ENCODE results near the gene ABCA2.
"Not testable (repeated sequence)": the region's sequence is repeated elsewhere in the genome, so short reads cannot be mapped to it uniquely, and the experiment has no call there.

Gene ABCA2

DNA sequence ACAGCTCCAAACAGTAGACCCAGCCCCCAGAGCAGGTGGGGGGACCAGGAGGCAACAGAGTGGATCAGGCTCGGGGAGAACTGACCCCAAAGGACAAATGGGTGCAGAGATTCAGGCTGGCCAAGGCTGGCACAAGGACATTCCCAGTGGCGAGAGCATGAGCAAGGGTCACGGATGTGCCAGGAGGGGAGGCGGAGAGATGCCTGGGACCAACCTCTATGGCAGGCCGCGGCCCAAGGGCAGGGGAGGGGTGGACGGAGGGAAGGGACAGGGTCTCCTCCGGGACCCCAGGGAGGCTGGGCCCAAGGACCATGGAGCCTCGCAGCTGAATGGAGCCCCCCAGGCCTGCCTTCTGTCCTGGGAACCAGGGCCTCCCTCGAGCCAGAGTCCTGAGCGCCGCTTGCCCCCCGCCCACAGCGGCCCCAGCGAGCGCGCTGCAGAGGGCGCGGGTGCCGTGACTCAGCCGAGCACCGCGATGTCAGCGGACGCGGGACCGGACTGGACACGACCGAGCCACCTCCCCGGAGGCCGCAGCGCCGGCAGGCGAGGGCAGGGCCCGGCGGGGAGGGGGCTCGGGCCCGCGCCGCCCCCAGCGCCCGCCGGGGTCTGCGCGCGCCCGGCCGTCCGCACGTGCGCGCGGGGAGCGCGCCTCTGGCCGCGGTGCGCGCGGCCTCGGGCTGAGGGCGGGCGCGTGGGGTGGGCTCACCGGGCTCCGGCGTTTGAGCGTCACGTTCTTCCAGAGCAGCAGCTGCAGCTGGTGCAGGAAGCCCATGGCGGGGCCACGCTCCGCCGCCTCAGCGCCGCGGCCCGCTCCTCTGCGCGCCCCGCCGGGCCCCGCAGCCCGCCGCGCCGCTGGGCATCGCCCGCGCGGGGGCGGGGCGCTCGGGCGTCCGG, at the start of gene ABCA2:
Gene ABCA2 (minus strand): TSS at position 869 of the 894 bp plus-strand sequence. CDS start 97 bp downstream, at position 772.
- DNase-seq: no peak

- no peak for DNase-seq
Measured at GRCh38 chr9:137077010-137077747, 49.1 kb upstream of the ABCA2 start, which contains the start of gene UAP1L1. Gene UAP1L1, plus strand, starts transcription at chr9:137077517. Its CDS starts 16 bp downstream, at chr9:137077533.

GRCh38 chr9:137076636-137077009, 48.6 kb upstream of the ABCA2 start:
- no peak for DNase-seq

DNA sequence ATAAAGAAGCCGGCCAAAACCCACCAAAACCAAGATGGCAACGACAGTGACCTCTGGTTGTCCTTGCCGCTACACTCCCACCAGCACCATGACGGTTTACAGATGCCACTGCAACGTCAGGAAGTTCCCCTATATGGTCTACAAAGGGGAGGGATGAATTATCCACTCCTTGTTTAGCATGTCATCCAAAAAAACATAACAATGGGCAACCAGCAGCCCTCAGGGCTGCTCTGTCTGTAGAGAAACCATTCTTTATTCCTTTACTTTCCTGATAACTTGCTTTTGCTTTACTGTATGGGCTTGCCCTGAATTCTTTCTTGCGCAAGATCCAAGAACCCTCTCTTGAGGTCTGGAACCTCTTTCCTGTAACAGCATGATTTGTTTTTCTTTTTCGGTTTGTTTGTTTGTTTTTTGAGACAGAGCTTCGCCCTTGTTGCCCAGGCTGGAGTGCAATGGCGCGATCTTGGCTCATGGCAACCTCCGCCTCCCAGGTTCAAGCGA, 47.3 kb upstream of the ABCA2 start:
- DNase-seq: no peak

DNA sequence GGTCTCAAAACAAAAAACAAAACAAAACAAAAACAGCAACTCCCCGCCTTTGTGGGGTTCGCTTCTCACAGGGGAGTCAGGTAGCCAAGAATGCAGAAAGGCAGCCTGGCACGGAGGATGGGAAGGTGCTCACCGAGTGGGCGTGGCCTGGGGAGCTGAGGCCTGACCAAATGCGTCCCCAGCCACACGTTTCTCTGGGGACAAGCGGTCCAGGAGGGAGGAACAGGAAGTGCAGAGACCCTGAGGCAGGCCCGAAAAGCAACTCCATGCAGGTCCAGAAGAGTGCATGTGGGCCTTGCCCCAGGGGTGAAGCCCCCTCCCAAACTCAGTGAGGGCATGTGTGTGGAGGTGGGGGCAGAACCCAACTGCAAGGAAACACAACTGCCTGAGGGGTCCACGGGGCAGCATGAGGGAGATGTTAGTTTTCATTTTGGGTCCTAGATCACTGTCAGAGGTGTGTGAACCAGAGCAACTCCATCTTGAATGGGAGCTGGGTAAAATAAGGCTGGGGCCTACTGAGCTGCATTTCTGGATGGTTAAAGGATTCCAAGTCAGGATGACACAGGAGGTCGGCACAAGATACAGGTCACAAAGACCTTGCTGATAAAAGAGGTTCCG, 46.7 kb upstream of the ABCA2 start:
- no peak for DNase-seq

DNA sequence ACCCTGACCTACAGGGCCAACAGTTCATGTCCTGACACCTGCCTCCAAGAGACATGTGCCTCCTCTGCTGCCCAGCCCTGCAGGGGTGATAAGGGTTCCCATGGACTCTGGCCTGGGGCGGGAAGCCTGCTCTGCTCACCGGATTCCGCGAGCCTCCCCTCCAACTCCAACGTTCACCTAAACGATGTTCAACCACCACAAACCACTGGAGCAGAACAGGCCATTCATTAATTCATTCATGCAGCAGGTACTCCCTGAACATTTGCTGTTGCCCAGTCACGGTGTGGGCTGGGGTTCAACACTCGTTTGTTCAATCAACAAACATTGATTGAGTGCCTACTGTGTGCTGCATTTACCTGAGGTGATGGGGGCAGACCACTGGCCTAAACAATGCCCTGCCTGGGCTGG, 46.0 kb upstream of the ABCA2 start:
- no peak for DNase-seq

DNA sequence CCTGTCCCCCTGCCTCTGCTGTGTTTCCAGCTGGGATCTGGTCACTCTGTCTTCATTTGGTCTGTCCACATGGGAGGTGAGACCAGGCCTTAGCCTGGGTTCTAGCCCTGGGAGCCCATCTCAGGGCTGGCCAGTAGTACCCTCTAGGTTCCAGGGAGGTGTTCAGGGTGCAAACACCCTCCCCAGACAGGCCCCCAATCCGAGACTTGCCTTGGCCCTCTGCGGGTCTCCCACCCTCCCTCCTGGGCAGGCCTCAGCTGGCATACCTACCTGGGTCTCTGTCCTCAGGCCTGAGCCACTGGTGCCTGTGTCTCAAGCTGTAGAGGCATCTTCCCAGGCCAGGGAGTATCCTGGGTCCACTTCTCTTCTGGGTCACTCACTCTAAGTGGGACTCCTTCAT, 43.2 kb upstream of the ABCA2 start:
- DNase-seq: no peak

- DNase-seq: peak; percentile 88
Measured at GRCh38 chr9:137070906-137071275, 42.9 kb upstream of the ABCA2 start.

DNA sequence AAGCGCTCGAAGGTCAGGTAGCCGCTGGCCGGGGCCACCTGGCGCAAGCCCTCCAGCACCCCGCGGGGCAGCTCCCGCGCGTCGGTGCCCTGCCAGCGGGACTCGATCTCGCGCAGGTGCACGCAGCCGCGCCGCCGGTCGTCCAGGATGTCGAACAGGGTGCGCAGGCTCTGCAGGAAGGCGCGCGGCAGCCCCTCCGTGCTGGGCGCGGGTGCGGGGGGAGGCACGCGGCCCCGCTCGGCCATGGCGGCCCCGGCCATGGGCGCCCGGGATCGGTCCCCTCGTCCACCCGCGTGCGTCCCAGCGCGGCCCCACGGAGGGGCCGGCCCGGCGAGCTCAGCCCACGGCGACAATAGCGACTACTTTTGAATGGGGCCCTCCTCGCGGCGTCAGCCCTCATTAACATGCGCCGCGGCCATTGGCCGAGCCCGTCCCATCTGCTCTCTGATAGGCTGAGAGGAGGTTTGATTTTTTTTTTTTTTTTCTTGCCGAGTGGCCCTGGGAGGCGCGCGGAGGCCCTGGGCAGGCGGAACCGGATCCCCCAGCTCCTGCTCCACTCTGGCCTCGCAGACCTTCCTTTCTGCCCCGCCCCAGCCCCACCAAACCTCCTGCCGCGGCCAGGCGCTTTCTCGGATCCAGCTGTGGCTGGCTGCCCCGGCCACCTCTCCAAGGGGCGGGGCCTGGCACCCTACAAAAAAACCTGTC, 42.3 kb upstream of the ABCA2 start, which contains the start of gene SAPCD2:
Gene SAPCD2 (minus strand): TSS at position 357 of the 705 bp plus-strand sequence. CDS start 97 bp downstream, at position 260.
- peak; percentile 91 for DNase-seq

DNA sequence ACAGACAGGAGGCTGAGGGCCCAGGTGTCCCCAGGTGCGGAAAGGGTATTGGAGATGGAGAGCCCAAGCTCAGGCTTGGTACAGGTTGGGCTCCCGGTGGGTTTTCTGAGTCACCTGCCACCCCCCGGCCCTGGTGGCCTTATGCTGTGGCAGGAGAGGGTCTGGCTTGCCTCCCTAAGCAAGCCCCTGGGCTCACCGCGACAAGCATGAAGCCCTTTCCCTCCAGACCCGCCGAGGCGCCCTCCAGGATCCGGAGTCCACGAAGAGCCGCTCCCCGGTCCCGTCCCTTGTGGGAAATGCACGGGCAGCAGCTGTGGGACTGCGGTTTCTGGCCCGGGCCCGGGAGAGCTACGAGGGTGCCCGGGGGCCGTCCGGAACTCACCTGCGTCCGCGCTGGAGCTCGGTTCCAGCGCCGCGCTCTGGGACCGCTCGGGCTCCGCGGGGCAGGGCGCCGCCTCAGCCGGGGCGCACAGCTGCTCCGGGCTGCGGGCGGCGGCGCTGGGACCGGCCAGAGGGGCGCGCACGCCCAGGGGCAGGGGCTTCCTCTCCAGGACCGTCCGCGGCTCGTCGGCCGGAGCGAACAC, 41.6 kb upstream of the ABCA2 start:
- DNase-seq: no peak

- DNase-seq: no peak
Measured at GRCh38 chr9:137068539-137069507, 40.8 kb upstream of the ABCA2 start.

DNA sequence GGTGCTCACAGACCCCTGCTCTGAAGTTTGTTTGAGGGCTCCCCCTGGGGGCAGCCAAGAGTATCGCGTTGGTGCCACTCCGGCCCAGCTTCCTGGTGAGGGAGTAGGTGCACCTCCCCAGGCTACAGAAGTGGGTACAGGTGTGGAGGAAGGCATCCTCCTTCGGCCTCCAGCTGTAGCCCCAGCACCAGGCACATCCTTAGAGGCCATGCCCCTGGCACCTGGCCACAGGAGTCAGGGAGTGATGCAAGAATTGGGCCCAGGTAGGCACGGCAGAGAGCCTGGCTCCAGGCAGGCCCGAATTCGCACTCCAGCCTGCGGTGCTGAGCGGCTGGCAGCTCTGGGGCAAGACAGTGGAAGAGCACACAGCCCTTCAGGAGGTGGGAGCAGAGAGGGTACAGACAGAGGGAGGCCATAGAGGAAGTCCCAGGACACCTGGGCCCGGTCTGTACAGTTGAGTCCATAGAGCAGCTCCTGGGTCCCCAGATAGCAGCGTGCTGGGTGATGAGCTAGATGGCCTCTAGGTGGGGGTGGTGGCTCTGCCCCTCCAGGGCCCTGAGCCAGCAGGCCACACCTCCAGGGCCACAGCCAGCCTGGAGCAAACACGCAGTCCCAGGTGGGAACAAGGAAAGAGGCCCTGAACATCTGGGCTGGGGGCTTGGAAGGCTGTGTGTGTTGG, 40.0 kb upstream of the ABCA2 start:
- peak; percentile 74 for DNase-seq

DNA sequence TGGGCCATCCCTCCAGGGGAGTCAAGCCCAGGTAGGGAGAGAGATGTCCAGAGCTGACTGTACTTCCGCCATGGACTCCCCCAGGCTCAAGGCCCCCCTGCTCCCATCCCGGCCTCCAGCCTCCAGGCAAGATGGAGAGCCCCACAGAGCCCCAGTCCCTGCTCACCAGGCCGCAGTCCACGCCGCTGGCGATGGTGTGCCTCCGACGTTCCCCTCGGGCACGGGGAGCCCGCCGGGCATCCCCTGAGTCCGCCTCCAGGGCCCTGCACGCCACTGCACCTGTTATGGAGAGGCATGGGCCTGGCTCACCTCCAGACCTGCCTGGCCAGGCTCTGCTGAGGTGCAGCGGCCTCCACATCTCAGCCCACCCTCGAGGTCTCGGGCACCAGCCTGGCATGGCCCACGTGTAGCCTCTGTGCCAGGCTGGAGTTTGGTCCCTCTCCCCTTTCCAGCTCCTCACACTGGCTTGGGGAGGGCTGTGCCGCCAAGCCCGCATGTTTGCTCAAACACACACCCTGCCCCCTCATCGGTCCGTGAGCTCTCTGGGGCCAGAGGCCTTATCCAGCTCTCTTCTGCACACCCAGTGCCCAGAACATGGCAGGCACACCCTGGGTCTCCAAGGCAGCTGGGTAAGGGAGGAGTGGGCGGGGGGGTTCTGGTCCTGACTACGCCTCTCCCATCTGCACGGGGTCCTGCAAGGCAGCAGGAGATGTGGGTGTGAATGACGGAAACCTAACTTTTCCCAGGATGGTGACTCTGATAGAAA, 38.2 kb upstream of the ABCA2 start:
- DNase-seq: no peak

GRCh38 chr9:137065336-137065967, 37.4 kb upstream of the ABCA2 start:
- no peak for DNase-seq

- no peak for DNase-seq
Measured at GRCh38 chr9:137064880-137065164, 36.8 kb upstream of the ABCA2 start.

DNA sequence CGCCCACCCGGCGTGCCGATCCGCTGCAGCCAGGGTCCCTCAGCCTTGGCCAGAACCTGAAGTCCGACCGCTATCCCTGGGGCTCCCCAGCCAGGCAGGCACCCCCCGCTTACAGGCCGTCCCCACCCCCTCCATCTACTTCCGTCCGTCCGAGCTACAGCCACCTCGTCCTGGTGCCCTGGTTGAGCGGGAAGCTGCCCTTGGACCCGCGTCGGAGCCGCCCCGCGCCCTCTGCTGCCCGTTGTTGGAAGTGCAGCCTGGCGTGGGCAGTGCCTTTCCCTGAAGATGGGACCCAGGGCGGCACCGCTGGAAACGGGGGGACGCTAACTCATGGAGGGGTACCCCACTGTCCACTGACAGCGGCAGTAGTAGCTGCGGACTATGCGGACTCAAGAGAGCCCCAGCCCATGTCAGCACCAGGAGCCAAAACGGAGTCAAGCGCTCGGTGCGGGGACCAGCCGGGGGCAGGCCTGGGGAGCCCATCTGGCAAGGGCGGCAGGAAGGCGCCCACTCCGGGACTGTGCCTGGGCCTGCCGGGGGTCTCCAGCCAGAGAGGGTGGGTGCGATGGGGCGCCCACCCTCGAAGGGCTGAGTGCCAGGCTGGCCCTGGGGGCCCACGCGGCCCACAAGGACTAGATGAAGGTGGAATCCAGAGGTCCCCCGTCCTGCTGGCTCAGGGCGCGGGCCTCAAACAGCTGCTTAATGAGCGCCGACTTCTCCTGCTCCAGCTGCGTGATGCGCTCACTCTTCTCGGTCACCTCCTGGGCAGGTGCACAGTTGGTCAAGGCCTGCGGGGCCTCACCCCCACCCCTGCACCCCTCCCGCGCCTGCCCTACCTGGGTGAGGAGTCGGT, 36.2 kb upstream of the ABCA2 start:
- no peak for DNase-seq

- no peak for DNase-seq
Measured at GRCh38 chr9:137063311-137064026, 35.4 kb upstream of the ABCA2 start.

DNA sequence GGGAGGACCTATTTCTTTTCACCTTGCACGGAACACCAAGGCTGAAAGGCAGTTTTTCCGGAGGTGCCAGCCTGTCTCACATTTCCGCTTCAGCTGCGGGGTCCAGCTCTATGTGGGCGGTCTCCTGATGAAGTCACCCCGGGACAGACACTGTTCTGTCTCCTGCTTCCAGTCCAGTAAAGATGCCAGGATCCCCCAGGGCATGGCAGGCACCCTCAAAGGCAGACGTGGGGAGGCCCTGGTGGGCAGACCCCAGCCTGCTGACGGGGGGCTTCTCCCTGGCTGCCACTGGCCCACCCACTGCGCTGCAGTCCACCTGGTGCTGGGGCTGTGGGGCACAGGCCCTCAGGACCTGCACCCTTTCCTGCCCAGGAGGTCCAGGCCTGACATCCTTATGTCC, 34.8 kb upstream of the ABCA2 start:
- DNase-seq: not testable (repeated sequence)

Measured in DMS79 (cell line).